Measurements from ENCODE around the gene NUCKS1. TPM values are rescaled to one million over a fixed set of nuclear protein-coding genes. Genes with fewer than 3 reads are reported as not detected.

The NUCKS1 gene
- total RNA-seq, 1 experiment from 2014 or later: 210 TPM

- intact Hi-C loops (cut with micrococcal nuclease; ENCODE audit: unreplicated experiment) (no loop called here), in situ Hi-C loops (cut with HindIII; ENCODE audit: low pct_unique_long_range_greater_than_20kb, low sequenced_read_pairs) (no loop called here)
- H3K9me3 ChIP-seq (ENCODE audit: control insufficient read depth, insufficient read depth, low read depth, low read length): no peaks in the 10 kb centered on the region
- BruUV-seq (replicated peaks): no TSS peak
- peaks cover 2% of the 10 kb centered on the region; the same call in 1 of the 2 replicates for H3K4me1 ChIP-seq (ENCODE audit: control insufficient read depth, insufficient read depth, low read length)
- no peak overlapping the region for H3K4me3 ChIP-seq (ENCODE audit: low read depth in 2 of 2, low read length in 2 of 2)
- POLR2A ChIA-PET: no interaction called here
- H3K27me3 ChIP-seq (ENCODE audit: control insufficient read depth, insufficient read depth, low read length): no peaks in the 10 kb centered on the region
- CTCF ChIA-PET: no interaction called here
- TF ChIP-seq, protein P1, sequence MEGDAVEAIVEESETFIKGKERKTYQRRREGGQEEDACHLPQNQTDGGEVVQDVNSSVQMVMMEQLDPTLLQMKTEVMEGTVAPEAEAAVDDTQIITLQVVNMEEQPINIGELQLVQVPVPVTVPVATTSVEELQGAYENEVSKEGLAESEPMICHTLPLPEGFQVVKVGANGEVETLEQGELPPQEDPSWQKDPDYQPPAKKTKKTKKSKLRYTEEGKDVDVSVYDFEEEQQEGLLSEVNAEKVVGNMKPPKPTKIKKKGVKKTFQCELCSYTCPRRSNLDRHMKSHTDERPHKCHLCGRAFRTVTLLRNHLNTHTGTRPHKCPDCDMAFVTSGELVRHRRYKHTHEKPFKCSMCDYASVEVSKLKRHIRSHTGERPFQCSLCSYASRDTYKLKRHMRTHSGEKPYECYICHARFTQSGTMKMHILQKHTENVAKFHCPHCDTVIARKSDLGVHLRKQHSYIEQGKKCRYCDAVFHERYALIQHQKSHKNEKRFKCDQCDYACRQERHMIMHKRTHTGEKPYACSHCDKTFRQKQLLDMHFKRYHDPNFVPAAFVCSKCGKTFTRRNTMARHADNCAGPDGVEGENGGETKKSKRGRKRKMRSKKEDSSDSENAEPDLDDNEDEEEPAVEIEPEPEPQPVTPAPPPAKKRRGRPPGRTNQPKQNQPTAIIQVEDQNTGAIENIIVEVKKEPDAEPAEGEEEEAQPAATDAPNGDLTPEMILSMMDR (IDR thresholded peaks at IDR 0.05): no peak
- TF ChIP-seq REST (IDR thresholded peaks at IDR 0.05; ENCODE audit: insufficient read depth in 1 of 2, low read depth in 2 of 2, low read length in 1 of 2) (no peak), TCF7L2 (IDR thresholded peaks at IDR 0.05; ENCODE audit: low read depth, low read length) (no peak), POLR2AphosphoS5 (IDR thresholded peaks at IDR 0.05; ENCODE audit: low read depth, low read length) (no peak), SIN3A (IDR thresholded peaks at IDR 0.05; ENCODE audit: borderline replicate concordance, insufficient read depth, low read depth, low read length) (no peak)
- DNase-seq (ENCODE audit: low read depth, low spot score) (no peak), ATAC-seq (no peak)
- no peak overlapping the region for H3K27ac ChIP-seq (ENCODE audit: low read length)
- peaks cover 73% of the 10 kb centered on the region for H3K36me3 ChIP-seq (ENCODE audit: control insufficient read depth, insufficient read depth, low read length)
Observed at GRCh38 chr1:205719762-205720161, 30.2 kb downstream of the NUCKS1 start.

- Histone ChIP-seq H3K36me3 (ENCODE audit: control insufficient read depth, insufficient read depth, low read length) (peaks cover 75% of the 10 kb centered on the region), H3K4me3 (ENCODE audit: low read depth in 2 of 2, low read length in 2 of 2) (no peak overlapping the region), H3K27ac (ENCODE audit: low read length) (no peak overlapping the region), H3K9me3 (ENCODE audit: control insufficient read depth, insufficient read depth, low read depth, low read length) (no peaks in the 10 kb centered on the region), H3K4me1 (ENCODE audit: control insufficient read depth, insufficient read depth, low read length) (peaks cover 6% of the 10 kb centered on the region; the same call in 1 of the 2 replicates), H3K27me3 (ENCODE audit: control insufficient read depth, insufficient read depth, low read length) (no peaks in the 10 kb centered on the region)
- in situ Hi-C loops (cut with HindIII; ENCODE audit: low pct_unique_long_range_greater_than_20kb, low sequenced_read_pairs): no loop called here
- POLR2A ChIA-PET: no interaction called here
- intact Hi-C loops (cut with micrococcal nuclease; ENCODE audit: unreplicated experiment): no loop called here
- CTCF ChIA-PET: no interaction called here
- BruUV-seq (replicated peaks): no TSS peak
- TF ChIP-seq REST (IDR thresholded peaks at IDR 0.05; ENCODE audit: insufficient read depth in 1 of 2, low read depth in 2 of 2, low read length in 1 of 2): no peak
- TF ChIP-seq, protein P1 (IDR thresholded peaks at IDR 0.05): no peak
- no peak for TF ChIP-seq TCF7L2 (IDR thresholded peaks at IDR 0.05; ENCODE audit: low read depth, low read length)
- no peak for TF ChIP-seq SIN3A (IDR thresholded peaks at IDR 0.05; ENCODE audit: borderline replicate concordance, insufficient read depth, low read depth, low read length)
- no peak for TF ChIP-seq POLR2AphosphoS5 (IDR thresholded peaks at IDR 0.05; ENCODE audit: low read depth, low read length)
- DNase-seq (ENCODE audit: low read depth, low spot score): no peak
- ATAC-seq: no peak
Observed at GRCh38 chr1:205719015-205719414, 31.0 kb downstream of the NUCKS1 start.
